PC-9 (cell line): ENCODE results near the gene COL8A2.

Source experiments
- CTCF ChIP-seq: fragments of 200-600 bp; sonication (generic); conservative IDR thresholded peaks from 2 replicates; pipeline ENCODE4 v1.6.1; 2017; ENCODE audit warnings: mixed run types, antibody characterized with exemption, mild to moderate bottlenecking, moderate library complexity
- EZH2 ChIP-seq: fragments of 200-600 bp; sonication (generic); IDR thresholded peaks from 2 replicates; pipeline ENCODE4 v1.8.0; 2017; ENCODE audit warnings: antibody characterized with exemption, low read depth

- no peak for TF ChIP-seq CTCF
- no peak for TF ChIP-seq EZH2
Measured at GRCh38 chr1:36142121-36142520, 17.1 kb upstream of the COL8A2 start.
